Common myeloid progenitor, CD34-positive (primary cell): Measurements from ENCODE around the gene GPM6B.

ENCODE experiments used
- CTCF ChIA-PET: fragments of 350-600 bp; sonication (Branson Sonifier 250); formaldehyde crosslinking; loops from one replicate; lab custom pipeline; 2021; ENCODE audit warnings: antibody characterized with exemption; lab: Charles Lee
- POLR2A ChIA-PET: fragments of 350-600 bp; sonication (Branson Sonifier 250); formaldehyde crosslinking; loops from one replicate; lab custom pipeline; 2021; ENCODE audit warnings: antibody characterized with exemption; lab: Charles Lee
- DNase-seq, 3 donors: peaks; one replicate each; pipeline versions ENCODE4 v3.0.0 to v3.0.0-alpha.2; 2013
- H3K27ac ChIP-seq, 2 experiments: 1 replicate in 1 of 2; 2 replicates in 1 of 2; pipeline ENCODE4 v1.7.0; 2013; ENCODE audit warnings: inconsistent platforms in 2 of 2, low read length in 2 of 2, mild to moderate bottlenecking in 2 of 2, low read depth in 1 of 2, moderate library complexity in 1 of 2; ENCODE audit not compliant: severe bottlenecking in 2 of 2, insufficient read depth in 1 of 2, poor library complexity in 1 of 2
- H3K27me3 ChIP-seq, 5 experiments: replicated peaks in 2 of 5; 1 replicate in 3 of 5; 2 replicates in 2 of 5; pipeline versions ENCODE4 v1.6.1 to v1.7.0; 2013; ENCODE audit warnings: low read length in 4 of 5, mild to moderate bottlenecking in 2 of 5, moderate library complexity in 2 of 5, inconsistent platforms in 1 of 5; ENCODE audit not compliant: insufficient read depth in 5 of 5, control insufficient read depth in 4 of 5
- H3K36me3 ChIP-seq, 4 experiments: 1 replicate in 2 of 4; 2 replicates in 2 of 4; pipeline versions ENCODE4 v1.6.1 to v1.7.0; 2013; ENCODE audit warnings: low read length in 3 of 4, control low read depth in 1 of 4, mild to moderate bottlenecking in 1 of 4; ENCODE audit not compliant: control insufficient read depth in 4 of 4, insufficient read depth in 4 of 4
- H3K4me1 ChIP-seq, 4 experiments: 1 replicate in 3 of 4; 2 replicates in 1 of 4; pipeline versions ENCODE4 v1.6.1 to v1.7.1; 2013; ENCODE audit warnings: low read length in 3 of 4, mild to moderate bottlenecking in 3 of 4, control low read depth in 1 of 4, inconsistent platforms in 1 of 4, moderate library complexity in 1 of 4; ENCODE audit not compliant: control insufficient read depth in 4 of 4, insufficient read depth in 4 of 4; ENCODE audit errors: control extremely low read depth in 1 of 4
- H3K4me3 ChIP-seq, 7 experiments: 1 replicate in 4 of 7; 2 replicates in 3 of 7; pipeline versions ENCODE4 v1.5.1 to v1.7.0; 2013; ENCODE audit warnings: mild to moderate bottlenecking in 7 of 7, low read length in 6 of 7, moderate library complexity in 6 of 7, inconsistent platforms in 2 of 7, low read depth in 2 of 7, control low read depth in 1 of 7; ENCODE audit not compliant: insufficient read depth in 4 of 7, control insufficient read depth in 1 of 7; ENCODE audit errors: extremely low read depth in 1 of 7
- H3K9me3 ChIP-seq, 5 experiments: 1 replicate in 4 of 5; 2 replicates in 1 of 5; pipeline versions ENCODE4 v1.6.1 to v1.7.1; 2013; ENCODE audit warnings: low read length in 4 of 5, mild to moderate bottlenecking in 2 of 5, inconsistent platforms in 1 of 5, low read depth in 1 of 5, moderate library complexity in 1 of 5; ENCODE audit not compliant: control insufficient read depth in 4 of 5, insufficient read depth in 2 of 5; ENCODE audit errors: control extremely low read depth in 1 of 5
- WGBS: methylation state at CpG from one replicate; pipeline ENCODE4 v1.1.5; 2013; ENCODE audit not compliant: insufficient coverage; 5-methylcytosine and 5-hydroxymethylcytosine counted together

GPM6B gene

GRCh38 chrX:13759152-13759718 lies 57.7 kb downstream of the GPM6B start:
- no peaks in the 10 kb centered on the region for H3K9me3 ChIP-seq
- DNase-seq: peak in 1 of 3 donors; percentile 12
- WGBS: 96% methylated on average over 5 of the region's 8 CpGs
- peaks cover 8 to 68% (median 21%) of the 10 kb centered on the region in 4 experiments for H3K36me3 ChIP-seq
- no peak overlapping the region for H3K27ac ChIP-seq
- peaks cover 0 to 15% (median 7%) of the 10 kb centered on the region in 4 experiments for H3K4me1 ChIP-seq
- H3K4me3 ChIP-seq: no peak overlapping the region
- ChIA-PET POLR2A (no interaction called here), CTCF (interaction anchor here (1.3 to 1.5 kb wide), 2 partner anchors 9 to 11 kb away, joined by 3 to 6 read pairs; no protein-coding TSS in a partner anchor)
- peaks cover 0 to 9% (median 0%) of the 10 kb centered on the region in 5 experiments for H3K27me3 ChIP-seq

- no peaks in the 10 kb centered on the region for H3K9me3 ChIP-seq
- no CpG with 5 or more reads among the region's 4 CpGs for WGBS
- no peak for DNase-seq
- H3K27me3 ChIP-seq: peaks cover 0 to 9% (median 0%) of the 10 kb centered on the region in 5 experiments
- H3K36me3 ChIP-seq: peaks cover 9 to 59% (median 19%) of the 10 kb centered on the region in 4 experiments
- no peak overlapping the region for H3K27ac ChIP-seq
- H3K4me1 ChIP-seq: peaks cover 0 to 8% (median 5%) of the 10 kb centered on the region in 4 experiments
- POLR2A ChIA-PET: no interaction called here
- H3K4me3 ChIP-seq: no peak overlapping the region
- CTCF ChIA-PET: interaction anchor here (1.4 kb wide), 1 partner anchor 65 kb away, joined by 3 read pairs; no protein-coding TSS in a partner anchor
Measured at GRCh38 chrX:13756381-13756780, 60.5 kb downstream of the GPM6B start.

- peaks cover 0 to 5% (median 0%) of the 10 kb centered on the region in 5 experiments for H3K27me3 ChIP-seq
- CTCF ChIA-PET: interaction anchor here (0.7 to 1.5 kb wide), 2 partner anchors 9 to 14 kb away, joined by 3 read pairs; no protein-coding TSS in a partner anchor
- no peaks in the 10 kb centered on the region for H3K9me3 ChIP-seq
- no peak overlapping the region for H3K27ac ChIP-seq
- peaks cover 0 to 8% (median 5%) of the 10 kb centered on the region in 4 experiments for H3K4me1 ChIP-seq
- peaks cover 9 to 49% (median 17%) of the 10 kb centered on the region in 4 experiments for H3K36me3 ChIP-seq
- no CpG with 5 or more reads among the region's 1 CpG for WGBS
- DNase-seq: peak in 2 of 3 donors; percentile 25 to 37
- no peak overlapping the region for H3K4me3 ChIP-seq
- POLR2A ChIA-PET: no interaction called here
Measured at GRCh38 chrX:13755254-13755653, 61.6 kb downstream of the GPM6B start.

- Histone ChIP-seq H3K9me3 (no peaks in the 10 kb centered on the region), H3K36me3 (peaks cover 6 to 48% (median 15%) of the 10 kb centered on the region in 4 experiments)
- CTCF ChIA-PET: interaction anchor here (0.7 to 1.5 kb wide), 2 partner anchors 9 to 14 kb away, joined by 3 read pairs; no protein-coding TSS in a partner anchor
Measured at GRCh38 chrX:13754765-13755164, 62.1 kb downstream of the GPM6B start.

GRCh38 chrX:13752646-13753045 lies 64.2 kb downstream of the GPM6B start:
- peaks cover 0 to 5% (median 4%) of the 10 kb centered on the region in 4 experiments for H3K4me1 ChIP-seq
- no peak overlapping the region for H3K4me3 ChIP-seq
- DNase-seq: no peak
- POLR2A ChIA-PET: no interaction called here
- peaks cover 5 to 38% (median 13%) of the 10 kb centered on the region in 4 experiments for H3K36me3 ChIP-seq
- no peak overlapping the region for H3K27ac ChIP-seq
- H3K9me3 ChIP-seq: no peaks in the 10 kb centered on the region
- CTCF ChIA-PET: interaction anchor here (1.1 to 2.5 kb wide), 3 partner anchors 8 to 280 kb away, joined by 4 to 8 read pairs (median 4); no protein-coding TSS in a partner anchor
- 83% methylated on average over 2 of the region's 3 CpGs for WGBS
- H3K27me3 ChIP-seq: peaks cover 0 to 3% (median 0%) of the 10 kb centered on the region in 5 experiments

More at GRCh38 chrX:13754765-13755164, 62.1 kb downstream of the GPM6B start:
- Histone ChIP-seq H3K4me1 (peaks cover 0 to 8% (median 5%) of the 10 kb centered on the region in 4 experiments), H3K27me3 (peaks cover 0 to 4% (median 0%) of the 10 kb centered on the region in 5 experiments), H3K27ac (no peak overlapping the region), H3K4me3 (no peak overlapping the region)
- no CpG with 5 or more reads among the region's 1 CpG for WGBS
- no peak for DNase-seq
- POLR2A ChIA-PET: no interaction called here

GRCh38 chrX:13752141-13752540 lies 64.8 kb downstream of the GPM6B start:
- no peak for DNase-seq
- Histone ChIP-seq H3K27me3 (peaks cover 0 to 3% (median 0%) of the 10 kb centered on the region in 5 experiments), H3K36me3 (peaks cover 4 to 41% (median 12%) of the 10 kb centered on the region in 4 experiments), H3K4me3 (no peak overlapping the region), H3K27ac (no peak overlapping the region), H3K9me3 (no peaks in the 10 kb centered on the region), H3K4me1 (peaks cover 0 to 5% (median 4%) of the 10 kb centered on the region in 4 experiments)
- POLR2A ChIA-PET: no interaction called here
- CTCF ChIA-PET: interaction anchor here (1.1 to 2.5 kb wide), 4 partner anchors 9 to 280 kb away, joined by 3 to 8 read pairs (median 4); no protein-coding TSS in a partner anchor
- 100% methylated on average over 1 of the region's 3 CpGs for WGBS

GRCh38 chrX:13750812-13751211 lies 66.1 kb downstream of the GPM6B start:
- Histone ChIP-seq H3K36me3 (peaks cover 4 to 33% (median 12%) of the 10 kb centered on the region in 4 experiments), H3K4me3 (no peak overlapping the region), H3K4me1 (peaks cover 0 to 5% (median 4%) of the 10 kb centered on the region in 4 experiments), H3K9me3 (no peaks in the 10 kb centered on the region), H3K27ac (no peak overlapping the region), H3K27me3 (no peaks in the 10 kb centered on the region)
- no peak for DNase-seq
- CTCF ChIA-PET: interaction anchor here (0.6 to 2.0 kb wide), 9 partner anchors 8 to 285 kb away, joined by 3 to 7 read pairs (median 3); no protein-coding TSS in a partner anchor
- POLR2A ChIA-PET: no interaction called here
